SK-N-SH treated with all-trans-retinoic acid at 6 μM for 48 hours (cell line): ENCODE data around the gene PANX2.

ENCODE experiments used
- ATAC-seq: fragments of 200-7000 bp; cut with Tn5 transposase; 3 replicates; pipeline ENCODE4 v1.9.1; 2020; ENCODE audit warnings: mild to moderate bottlenecking, moderate library complexity
- ARNTL ChIP-seq: fragments of 450-650 bp; formaldehyde crosslinking; IDR thresholded peaks from 2 replicates; pipeline ENCODE4 v1.5.0; 2020; ENCODE audit warnings: low read depth, mild to moderate bottlenecking, moderate library complexity, borderline replicate concordance
- BACH2 ChIP-seq: fragments of 250-450 bp; sonication (Bioruptor Pico); IDR thresholded peaks from 2 replicates; pipeline ENCODE4 v1.9.0; 2021; ENCODE audit warnings: mild to moderate bottlenecking, borderline replicate concordance
- CSDC2 ChIP-seq: fragments of 250-450 bp; sonication (Bioruptor Pico); IDR thresholded peaks from 2 replicates; pipeline ENCODE4 v1.5.0; 2020; ENCODE audit warnings: mild to moderate bottlenecking, moderate library complexity
- CSRNP3 ChIP-seq: fragments of 250-450 bp; sonication (Bioruptor Pico); IDR thresholded peaks from 2 replicates; pipeline ENCODE4 v1.5.1; 2021; ENCODE audit warnings: mild to moderate bottlenecking, moderate library complexity
- ESRRG ChIP-seq: fragments of 250-450 bp; sonication (Bioruptor Pico); IDR thresholded peaks from 2 replicates; pipeline ENCODE4 v1.6.1; 2021; ENCODE audit warnings: mild to moderate bottlenecking
- GLIS3 ChIP-seq: fragments of 250-450 bp; sonication (Bioruptor Pico); IDR thresholded peaks from 2 replicates; pipeline ENCODE4 v1.5.0; 2020; ENCODE audit warnings: mild to moderate bottlenecking, moderate library complexity
- ISL1 ChIP-seq: fragments of 250-450 bp; sonication (Bioruptor Pico); IDR thresholded peaks from 2 replicates; pipeline ENCODE4 v2.1.2; 2022; ENCODE audit warnings: mild to moderate bottlenecking, moderate library complexity
- OSR1 ChIP-seq: fragments of 250-450 bp; sonication (Bioruptor Pico); IDR thresholded peaks from 2 replicates; pipeline ENCODE4 v1.8.0; 2022; ENCODE audit warnings: moderate library complexity, mild to moderate bottlenecking, inconsistent platforms
- PATZ1 ChIP-seq: fragments of 250-450 bp; sonication (Bioruptor Pico); IDR thresholded peaks from 2 replicates; pipeline ENCODE4 v1.8.0; 2020; ENCODE audit warnings: mild to moderate bottlenecking, moderate library complexity, borderline replicate concordance
- POU6F1 ChIP-seq: fragments of 250-450 bp; sonication (Bioruptor Pico); IDR thresholded peaks from 2 replicates; pipeline ENCODE4 v1.8.0; 2021; ENCODE audit warnings: low read depth, mild to moderate bottlenecking, moderate library complexity, borderline replicate concordance
- PPARA ChIP-seq: fragments of 250-450 bp; sonication (Bioruptor Pico); IDR thresholded peaks from 2 replicates; pipeline ENCODE4 v1.5.0; 2020; ENCODE audit warnings: mild to moderate bottlenecking, borderline replicate concordance
- RARB ChIP-seq: fragments of 250-450 bp; sonication (Bioruptor Pico); IDR thresholded peaks from 2 replicates; pipeline ENCODE4 v1.8.0; 2021; ENCODE audit warnings: mild to moderate bottlenecking, moderate library complexity
- TCF4 ChIP-seq: fragments of 250-450 bp; sonication (Bioruptor Pico); IDR thresholded peaks from 2 replicates; pipeline ENCODE4 v1.8.0; 2021; ENCODE audit warnings: mild to moderate bottlenecking, moderate library complexity, borderline replicate concordance
- TOX ChIP-seq: fragments of 250-450 bp; sonication (Bioruptor Pico); IDR thresholded peaks from 2 replicates; pipeline ENCODE4 v1.8.0; 2021; ENCODE audit warnings: mild to moderate bottlenecking, moderate library complexity, borderline replicate concordance
- TSHZ2 ChIP-seq: fragments of 250-450 bp; sonication (Bioruptor Pico); IDR thresholded peaks from 2 replicates; pipeline ENCODE4 v1.5.0; 2020; ENCODE audit warnings: mild to moderate bottlenecking, moderate library complexity
- ZC3H10 ChIP-seq: fragments of 250-450 bp; sonication (Bioruptor Pico); IDR thresholded peaks from 2 replicates; pipeline ENCODE4 v1.5.1; 2021; ENCODE audit warnings: mild to moderate bottlenecking, moderate library complexity
- ZNF565 ChIP-seq: fragments of 450-650 bp; formaldehyde crosslinking; conservative IDR thresholded peaks from 2 replicates; pipeline ENCODE4 v1.5.0; 2020; ENCODE audit warnings: low read depth, mild to moderate bottlenecking, moderate library complexity
- ZNF70 ChIP-seq: fragments of 450-650 bp; formaldehyde crosslinking; IDR thresholded peaks from 2 replicates; pipeline ENCODE4 v1.5.0; 2020; ENCODE audit warnings: mild to moderate bottlenecking, moderate library complexity

Gene PANX2

GRCh38 chr22:50169774-50170341 lies 673 bp upstream of the PANX2 start:
- TF ChIP-seq PPARA (CRISPR knock-in tag) (no peak), OSR1 (CRISPR knock-in tag) (no peak), ARNTL (CRISPR knock-in tag) (no peak), ZNF70 (CRISPR knock-in tag) (no peak), TOX (CRISPR knock-in tag) (no peak), ISL1 (CRISPR knock-in tag) (no peak), CSRNP3 (CRISPR knock-in tag) (no peak), PATZ1 (CRISPR knock-in tag) (no peak), ESRRG (CRISPR knock-in tag) (no peak), ZC3H10 (CRISPR knock-in tag) (no peak), TSHZ2 (CRISPR knock-in tag) (no peak), TCF4 (CRISPR knock-in tag) (no peak), CSDC2 (CRISPR knock-in tag) (no peak), POU6F1 (CRISPR knock-in tag) (no peak), ZNF565 (CRISPR knock-in tag) (no peak)
- ATAC-seq = peak; percentile 24; the same call in 2 of the 3 replicates

- peak; percentile 10 for ATAC-seq
- TF ChIP-seq TCF4 (CRISPR knock-in tag) = no peak
- no peak for TF ChIP-seq GLIS3
- TF ChIP-seq TSHZ2 (CRISPR knock-in tag) = no peak
- no peak for TF ChIP-seq ZNF565 (CRISPR knock-in tag)
- no peak for TF ChIP-seq PPARA (CRISPR knock-in tag)
These were observed 911 bp downstream of the PANX2 start for GRCh38 chr22:50171319-50171964.

GRCh38 chr22:50171965-50172421 lies 1.5 kb downstream of the PANX2 start:
- ATAC-seq = 0 out of 3 replicates have a peak, but pooled peaks have one; percentile 11
- no peak for TF ChIP-seq POU6F1 (CRISPR knock-in tag)
- no peak for TF ChIP-seq BACH2 (CRISPR knock-in tag)
- no peak for TF ChIP-seq PATZ1 (CRISPR knock-in tag)
- no peak for TF ChIP-seq ZNF565 (CRISPR knock-in tag)
- TF ChIP-seq PPARA (CRISPR knock-in tag) = no peak
- TF ChIP-seq CSDC2 (CRISPR knock-in tag) = no peak
- no peak for TF ChIP-seq RARB (CRISPR knock-in tag)
- TF ChIP-seq TCF4 (CRISPR knock-in tag) = no peak
- no peak for TF ChIP-seq TOX (CRISPR knock-in tag)
